Transverse colon (tissue), 4 donors: ENCODE measurements around the gene DGUOK.
"Not testable (repeated sequence)": the region's sequence is repeated elsewhere in the genome, so short reads cannot be mapped to it uniquely, and the experiment has no call there.

ENCODE experiments used
- CTCF ChIP-seq, 5 experiments: fragments of 200-600 bp in 3 of 5; fragments of 450-650 bp in 2 of 5; sonication (generic) in 3 of 5; IDR thresholded peaks; 1 replicate in 2 of 5; 2 replicates in 3 of 5; pipeline ENCODE4 v1.5.1; 2016 to 2017; ENCODE audit warnings: antibody characterized with exemption in 5 of 5, inconsistent platforms in 3 of 5, mild to moderate bottlenecking in 2 of 5, moderate library complexity in 1 of 5
- POLR2AphosphoS5 ChIP-seq, 3 donors: sonication (generic); formaldehyde crosslinking; IDR thresholded peaks; one replicate each; pipeline ENCODE4 v1.6.1; 2016; ENCODE audit warnings: antibody characterized with exemption in 3 of 3

- not testable (repeated sequence) for TF ChIP-seq CTCF, POLR2AphosphoS5 (IDR thresholded peaks at IDR 0.05)
These were observed 38.9 kb upstream of the DGUOK start for GRCh38 chr2:73887596-73888353.
